Urothelium cell line (cell line): Measurements from ENCODE around the gene SLC6A3.

Experiments used
- DNase-seq: peaks from one replicate; pipeline ENCODE4 v3.0.0; 2011; ENCODE audit warnings: low spot score, mixed read lengths
- FAIRE-seq: peaks from 2 replicates; lab custom pipeline; 2011; peaks lifted over from hg19 to GRCh38; lab: Jason Lieb, UNC

Gene SLC6A3

DNA sequence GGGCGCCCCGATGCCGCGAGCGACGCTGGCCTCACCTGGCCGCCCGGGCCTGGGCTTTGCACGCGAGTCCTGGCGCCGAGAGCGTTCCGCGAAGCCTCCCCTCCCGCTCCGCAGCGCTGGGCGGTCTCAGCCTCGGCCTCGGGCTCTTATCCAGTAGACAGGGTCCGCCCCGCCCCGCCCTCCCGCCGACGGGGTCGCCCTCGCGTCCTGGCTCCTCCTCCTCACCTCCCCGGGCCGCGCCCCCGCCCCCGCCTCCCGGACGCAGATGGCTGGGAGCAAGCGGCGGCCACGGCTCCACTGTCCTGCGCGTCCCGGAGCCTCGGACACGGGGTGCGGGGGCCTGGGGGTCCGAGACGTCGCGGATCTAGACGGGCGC is at the start of gene SLC6A3:
SLC6A3 (minus strand) TSS at position 128 of the 376 bp plus-strand sequence. CDS start 2,243 bp downstream, outside the sequence.
- no peak for FAIRE-seq
- no peak for DNase-seq

DNA sequence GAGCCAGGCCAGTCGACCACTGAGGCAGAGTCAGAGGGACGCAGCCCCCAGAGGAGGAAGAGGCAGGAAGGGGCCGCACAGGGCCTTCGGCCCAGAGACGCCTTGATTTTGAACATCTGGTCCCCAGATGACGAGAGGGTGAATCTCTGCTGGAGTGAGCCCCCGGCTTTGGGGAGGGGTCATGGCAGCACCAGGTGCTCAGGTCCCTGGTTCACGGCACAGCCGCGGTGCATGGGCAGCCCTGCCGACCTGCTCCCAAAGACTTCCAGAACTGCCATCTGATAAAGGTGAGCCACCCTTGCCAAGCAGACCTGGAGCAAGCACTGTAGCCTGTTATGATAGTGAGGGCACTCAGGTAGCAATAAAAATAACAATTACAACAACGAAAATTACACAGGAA is 48.7 kb upstream of the SLC6A3 start:
- DNase-seq, result no peak
- FAIRE-seq, result no peak

DNA sequence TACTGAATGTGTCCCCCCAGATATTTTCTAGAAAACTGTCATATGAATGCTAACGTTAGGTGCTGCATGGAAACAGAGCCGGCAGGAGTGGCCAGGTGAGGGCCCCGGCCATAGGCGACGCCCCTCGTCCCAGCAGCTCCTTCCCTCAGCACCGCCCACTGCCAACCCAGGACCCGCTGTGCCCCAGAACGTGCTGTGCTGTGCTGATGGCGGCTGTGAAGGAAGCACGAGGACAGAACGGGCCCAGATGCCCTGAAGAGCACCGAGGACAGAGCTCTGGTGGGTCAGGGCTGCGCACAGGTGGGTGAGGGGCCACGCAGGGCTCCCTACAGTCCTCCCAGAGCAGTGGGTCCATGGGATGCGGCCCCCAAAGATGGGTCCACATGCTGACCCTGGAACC is 48.2 kb upstream of the SLC6A3 start:
- DNase-seq (no peak), FAIRE-seq (no peak)

- DNase-seq (no peak), FAIRE-seq (no peak)
Measured at GRCh38 chr5:1492757-1493156, 47.5 kb upstream of the SLC6A3 start.

DNA sequence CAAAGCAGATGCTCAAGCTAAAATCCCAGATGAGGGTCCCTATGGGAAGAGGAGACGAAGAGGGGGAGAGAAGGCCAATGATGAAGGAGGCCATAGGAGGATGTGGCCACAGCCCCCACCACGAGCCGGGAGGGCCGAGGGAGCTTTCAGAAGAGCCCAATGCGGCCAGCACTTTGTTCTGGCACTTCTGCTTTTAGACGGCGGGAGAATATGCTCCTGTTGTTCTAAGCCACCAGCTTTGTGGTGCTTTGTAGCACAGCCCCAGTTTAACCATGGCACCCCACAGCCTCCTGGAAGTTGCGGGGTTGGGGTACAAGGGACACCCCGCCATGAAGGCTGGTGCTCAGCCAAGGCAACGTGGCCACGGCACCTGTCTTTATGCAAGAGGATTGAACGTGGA is 45.1 kb upstream of the SLC6A3 start:
- no peak for FAIRE-seq
- no peak for DNase-seq

DNA sequence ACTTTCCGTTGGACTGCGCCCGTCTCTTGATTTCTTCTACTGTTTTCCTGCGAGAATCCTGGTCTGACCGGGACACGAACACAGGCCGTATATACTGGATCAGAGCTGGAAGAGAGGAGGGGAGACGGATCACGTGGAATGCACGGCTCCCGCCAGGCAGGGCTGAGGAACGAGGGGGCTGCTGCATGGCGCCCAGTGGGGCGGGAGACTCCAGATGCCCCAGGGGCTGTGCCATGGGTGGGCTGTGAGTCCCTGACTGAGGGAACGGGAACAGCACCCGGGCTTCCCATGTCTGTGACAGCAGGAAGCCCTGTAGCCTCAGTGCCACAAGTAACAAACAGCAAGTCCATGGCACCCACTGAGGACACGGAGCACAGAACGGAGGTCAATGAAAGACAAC is 44.5 kb upstream of the SLC6A3 start:
- no peak for DNase-seq
- FAIRE-seq, result no peak

- FAIRE-seq, result no peak
- DNase-seq, result no peak
Measured at GRCh38 chr5:1488882-1489680, 43.8 kb upstream of the SLC6A3 start.

DNA sequence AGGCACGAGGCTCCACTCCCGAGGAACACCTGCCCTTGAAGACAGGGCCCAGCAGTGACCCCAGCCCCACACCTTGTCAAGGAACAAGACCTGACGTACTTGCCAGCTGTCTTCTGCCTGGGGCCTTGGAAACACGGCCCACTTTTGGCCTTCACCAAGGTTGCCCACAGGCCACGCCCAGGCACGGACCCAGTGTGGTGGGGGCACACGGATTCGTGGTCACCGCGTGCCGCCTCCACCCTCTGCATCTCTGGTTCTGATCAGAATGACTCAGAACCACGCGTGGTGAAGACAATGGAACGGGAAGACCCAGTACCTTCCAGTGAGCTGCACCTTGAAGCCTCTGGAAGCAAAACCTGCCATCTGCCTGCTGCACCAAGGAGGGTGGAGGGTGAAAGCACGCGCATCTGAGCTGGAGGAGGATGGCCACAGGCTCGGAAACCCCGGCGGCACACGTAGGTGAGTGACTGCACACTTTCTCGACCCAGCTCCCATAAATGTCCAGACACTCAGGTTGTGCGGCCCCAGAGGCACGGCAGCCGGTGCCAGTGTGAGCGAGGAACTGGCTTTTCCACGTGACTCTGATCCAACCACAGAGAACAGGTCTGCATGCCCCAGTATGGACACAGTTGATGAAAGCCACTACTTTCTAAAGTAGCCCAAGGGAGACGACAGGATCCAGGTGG is 42.0 kb upstream of the SLC6A3 start:
- FAIRE-seq (no peak), DNase-seq (no peak)

DNA sequence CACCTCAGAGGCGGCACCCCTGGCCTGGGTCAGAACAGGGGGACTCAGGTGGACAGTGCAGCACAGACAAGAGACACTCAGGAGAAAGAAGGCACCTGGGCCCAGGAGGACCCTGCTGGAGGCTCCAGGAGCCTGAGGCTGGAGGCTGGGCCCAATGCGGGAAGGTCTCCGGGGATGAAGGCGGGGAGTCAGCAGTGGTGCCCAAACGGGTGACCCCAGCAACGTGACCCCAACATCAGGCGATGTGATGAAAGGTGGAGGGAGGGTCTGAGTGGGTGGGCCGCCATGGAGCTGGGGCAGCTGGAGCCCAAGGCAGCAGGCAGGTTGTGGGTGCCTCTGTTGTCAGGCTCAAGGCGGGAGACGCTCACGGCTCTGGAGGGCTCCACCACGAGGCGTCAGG is 41.0 kb upstream of the SLC6A3 start:
- DNase-seq (no peak), FAIRE-seq (no peak)

- DNase-seq (no peak), FAIRE-seq (no peak)
Measured at GRCh38 chr5:1485579-1486118, 40.4 kb upstream of the SLC6A3 start.

GRCh38 chr5:1484730-1485578 is 39.7 kb upstream of the SLC6A3 start:
- FAIRE-seq, result no peak
- no peak for DNase-seq

GRCh38 chr5:1483856-1484729 is 38.9 kb upstream of the SLC6A3 start:
- no peak for DNase-seq
- FAIRE-seq, result no peak

DNA sequence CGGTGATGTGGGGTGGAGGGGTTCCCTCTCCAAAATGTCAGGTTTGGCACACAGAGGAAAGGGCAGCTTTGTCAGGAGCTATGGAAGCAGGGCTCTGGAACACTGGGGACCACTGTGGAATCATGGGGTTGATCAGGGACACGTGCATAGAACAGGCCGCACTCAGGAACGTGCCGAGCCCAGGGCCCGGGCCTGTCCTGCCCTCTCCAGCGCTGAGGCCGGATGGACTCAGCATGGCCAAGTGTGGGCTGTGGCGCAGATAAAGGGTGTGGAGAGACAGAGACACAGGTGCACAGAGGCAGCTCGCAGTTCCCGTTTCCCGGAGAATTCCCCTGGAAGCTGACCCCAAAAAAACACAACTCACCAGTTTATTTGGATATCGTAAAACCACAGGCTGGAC is 37.8 kb upstream of the SLC6A3 start:
- FAIRE-seq, result no peak
- DNase-seq, result no peak

DNA sequence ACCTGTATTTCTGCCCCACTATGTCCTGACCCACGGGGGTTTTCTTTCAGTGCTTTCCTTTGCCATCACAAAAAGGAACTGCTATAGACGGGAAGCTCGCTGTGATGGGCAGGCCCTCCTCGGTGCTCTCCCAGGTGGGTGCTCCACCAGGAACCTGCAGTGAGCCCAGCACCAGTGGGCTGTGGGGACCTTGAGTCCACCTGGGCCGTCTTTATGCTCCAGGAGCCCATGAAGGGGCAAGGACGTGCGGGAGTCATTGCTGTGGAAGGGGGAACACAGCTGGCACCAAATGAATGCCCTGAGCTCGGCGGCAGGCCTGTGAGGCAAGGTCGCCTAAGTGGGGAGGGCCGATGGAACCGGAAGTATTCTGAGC is 36.7 kb upstream of the SLC6A3 start:
- FAIRE-seq (no peak), DNase-seq (no peak)

- FAIRE-seq, result no peak
- no peak for DNase-seq
Measured at GRCh38 chr5:1481266-1481958, 36.2 kb upstream of the SLC6A3 start.

GRCh38 chr5:1480806-1481205 is 35.6 kb upstream of the SLC6A3 start:
- FAIRE-seq, result no peak

DNA sequence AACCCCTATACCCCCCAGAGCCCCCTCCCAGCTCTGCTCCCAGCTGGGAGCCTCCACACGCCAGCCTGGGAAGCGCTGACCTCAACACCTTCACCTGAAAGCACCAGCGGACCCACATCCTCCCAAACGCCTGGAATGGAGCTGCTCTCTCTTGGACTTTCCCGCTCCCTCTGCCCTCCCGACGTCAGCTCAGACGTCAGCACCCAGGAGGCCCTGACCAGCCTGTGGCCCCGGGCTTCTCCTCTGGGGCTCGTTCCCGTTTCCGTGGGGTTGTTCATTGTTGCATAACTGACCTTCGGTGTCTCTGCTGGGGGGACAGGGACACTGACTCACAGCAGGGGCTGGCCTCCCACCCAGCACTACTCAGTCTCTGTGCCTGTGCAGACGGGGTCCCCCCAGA is 35.0 kb upstream of the SLC6A3 start:
- DNase-seq (no peak), FAIRE-seq (no peak)

More at GRCh38 chr5:1480806-1481205, 35.6 kb upstream of the SLC6A3 start:
- no peak for DNase-seq

DNA sequence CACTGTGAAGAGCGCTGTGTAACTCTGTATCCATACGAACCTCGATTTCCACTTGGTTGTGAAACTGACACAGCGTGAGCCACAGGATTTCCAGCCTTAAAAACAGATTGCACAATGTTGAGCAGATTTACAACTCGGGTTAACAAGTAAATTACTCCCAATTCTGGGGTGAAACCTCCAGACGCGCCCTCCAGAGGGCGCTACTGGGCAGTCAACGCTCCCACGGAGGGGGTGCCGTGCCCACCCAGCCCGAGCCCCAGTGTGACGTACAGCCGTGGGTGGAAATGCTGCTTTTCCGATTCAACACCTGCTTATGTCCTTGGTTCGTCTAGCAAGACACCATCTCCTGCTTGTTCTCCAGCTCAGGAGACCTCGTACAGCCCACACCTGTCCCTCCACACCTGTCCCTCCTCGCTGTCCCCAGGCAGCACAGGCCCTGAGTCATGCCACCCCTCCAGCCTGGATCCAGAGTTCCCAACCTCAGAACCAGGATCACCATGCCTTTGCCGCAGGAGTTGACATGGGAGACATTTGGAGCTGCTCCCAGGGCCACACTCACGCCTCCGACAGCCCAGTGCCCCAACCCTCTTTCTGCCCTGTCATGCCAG is 34.4 kb upstream of the SLC6A3 start:
- FAIRE-seq, result no peak
- DNase-seq, result peak; percentile 57

GRCh38 chr5:1479066-1479465 is 33.8 kb upstream of the SLC6A3 start:
- no peak for DNase-seq
- FAIRE-seq, result no peak
